ENCODE results near the gene ADRB1. TPM values are rescaled to one million over a fixed set of nuclear protein-coding genes. Genes with fewer than 3 reads are reported as not detected.

The ADRB1 gene
- total and polyA plus RNA-seq, 2 experiments from 2014 or later, result 0.23 to 0.24 TPM

DNA sequence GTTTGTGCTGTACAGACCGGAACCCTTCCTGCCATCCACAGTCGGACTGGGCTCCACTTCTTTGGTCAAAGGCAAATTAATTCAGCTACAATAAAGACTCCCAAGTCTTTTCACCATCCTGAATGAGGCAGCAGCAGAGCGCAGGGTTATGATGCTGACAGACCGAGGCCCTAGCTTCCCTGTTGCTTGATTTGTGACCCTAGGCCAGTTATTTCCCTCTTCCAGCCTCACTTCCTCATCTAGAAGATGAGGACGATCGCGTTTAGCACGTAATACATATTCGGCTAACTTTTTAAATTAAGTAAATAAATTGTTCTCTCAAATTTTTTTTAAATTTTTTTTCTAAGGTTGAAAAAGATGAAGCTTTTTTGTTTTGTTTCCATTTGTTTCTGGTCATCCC lies 18.1 kb downstream of the ADRB1 start:
- Histone ChIP-seq H4K20me1 (replicated peaks; ENCODE audit: insufficient read depth) (no peaks in the 10 kb centered on the region), H3K4me2 (no peak overlapping the region), H3K36me3 (ENCODE audit: insufficient read depth) (no peaks in the 10 kb centered on the region), H3K27me3 (ENCODE audit: insufficient read depth) (no peaks in the 10 kb centered on the region), H3F3A (replicated peaks; ENCODE audit: low read depth) (no peaks in the 10 kb centered on the region), H2AFZ (peak overlapping the region; percentile 44; the same call in 1 of the 2 replicates), H3K4me1 (ENCODE audit: insufficient read depth) (peaks cover 11% of the 10 kb centered on the region; the same call in 1 of the 2 replicates), H3K27ac (ENCODE audit: low read depth) (no peak overlapping the region), H3K9me2 (ENCODE audit: insufficient read depth) (no peaks in the 10 kb centered on the region), H3K79me2 (replicated peaks; ENCODE audit: insufficient read depth) (no peaks in the 10 kb centered on the region), H3K4me3 (no peak overlapping the region)
- DNase-seq (ENCODE audit: low spot score), result no peak
- Mint-ChIP-seq H3K36me3 (ENCODE audit: low read depth) (no peaks in the 10 kb centered on the region), H3K27ac (no peak overlapping the region), H3K4me3 (no peak overlapping the region), H3K9me3 (no peaks in the 10 kb centered on the region), H3K4me1 (peaks cover 15% of the 10 kb centered on the region; the same call in 2 of the 3 replicates), H3K27me3 (ENCODE audit: insufficient read depth, low read depth, poor library complexity) (no peaks in the 10 kb centered on the region)
- TF ChIP-seq EZH2phosphoT487 (IDR thresholded peaks at IDR 0.05; ENCODE audit: unreplicated experiment), result no peak
- TF ChIP-seq POLR2AphosphoS5 (IDR thresholded peaks at IDR 0.05; ENCODE audit: low read depth), result no peak
- TF ChIP-seq, protein P1, sequence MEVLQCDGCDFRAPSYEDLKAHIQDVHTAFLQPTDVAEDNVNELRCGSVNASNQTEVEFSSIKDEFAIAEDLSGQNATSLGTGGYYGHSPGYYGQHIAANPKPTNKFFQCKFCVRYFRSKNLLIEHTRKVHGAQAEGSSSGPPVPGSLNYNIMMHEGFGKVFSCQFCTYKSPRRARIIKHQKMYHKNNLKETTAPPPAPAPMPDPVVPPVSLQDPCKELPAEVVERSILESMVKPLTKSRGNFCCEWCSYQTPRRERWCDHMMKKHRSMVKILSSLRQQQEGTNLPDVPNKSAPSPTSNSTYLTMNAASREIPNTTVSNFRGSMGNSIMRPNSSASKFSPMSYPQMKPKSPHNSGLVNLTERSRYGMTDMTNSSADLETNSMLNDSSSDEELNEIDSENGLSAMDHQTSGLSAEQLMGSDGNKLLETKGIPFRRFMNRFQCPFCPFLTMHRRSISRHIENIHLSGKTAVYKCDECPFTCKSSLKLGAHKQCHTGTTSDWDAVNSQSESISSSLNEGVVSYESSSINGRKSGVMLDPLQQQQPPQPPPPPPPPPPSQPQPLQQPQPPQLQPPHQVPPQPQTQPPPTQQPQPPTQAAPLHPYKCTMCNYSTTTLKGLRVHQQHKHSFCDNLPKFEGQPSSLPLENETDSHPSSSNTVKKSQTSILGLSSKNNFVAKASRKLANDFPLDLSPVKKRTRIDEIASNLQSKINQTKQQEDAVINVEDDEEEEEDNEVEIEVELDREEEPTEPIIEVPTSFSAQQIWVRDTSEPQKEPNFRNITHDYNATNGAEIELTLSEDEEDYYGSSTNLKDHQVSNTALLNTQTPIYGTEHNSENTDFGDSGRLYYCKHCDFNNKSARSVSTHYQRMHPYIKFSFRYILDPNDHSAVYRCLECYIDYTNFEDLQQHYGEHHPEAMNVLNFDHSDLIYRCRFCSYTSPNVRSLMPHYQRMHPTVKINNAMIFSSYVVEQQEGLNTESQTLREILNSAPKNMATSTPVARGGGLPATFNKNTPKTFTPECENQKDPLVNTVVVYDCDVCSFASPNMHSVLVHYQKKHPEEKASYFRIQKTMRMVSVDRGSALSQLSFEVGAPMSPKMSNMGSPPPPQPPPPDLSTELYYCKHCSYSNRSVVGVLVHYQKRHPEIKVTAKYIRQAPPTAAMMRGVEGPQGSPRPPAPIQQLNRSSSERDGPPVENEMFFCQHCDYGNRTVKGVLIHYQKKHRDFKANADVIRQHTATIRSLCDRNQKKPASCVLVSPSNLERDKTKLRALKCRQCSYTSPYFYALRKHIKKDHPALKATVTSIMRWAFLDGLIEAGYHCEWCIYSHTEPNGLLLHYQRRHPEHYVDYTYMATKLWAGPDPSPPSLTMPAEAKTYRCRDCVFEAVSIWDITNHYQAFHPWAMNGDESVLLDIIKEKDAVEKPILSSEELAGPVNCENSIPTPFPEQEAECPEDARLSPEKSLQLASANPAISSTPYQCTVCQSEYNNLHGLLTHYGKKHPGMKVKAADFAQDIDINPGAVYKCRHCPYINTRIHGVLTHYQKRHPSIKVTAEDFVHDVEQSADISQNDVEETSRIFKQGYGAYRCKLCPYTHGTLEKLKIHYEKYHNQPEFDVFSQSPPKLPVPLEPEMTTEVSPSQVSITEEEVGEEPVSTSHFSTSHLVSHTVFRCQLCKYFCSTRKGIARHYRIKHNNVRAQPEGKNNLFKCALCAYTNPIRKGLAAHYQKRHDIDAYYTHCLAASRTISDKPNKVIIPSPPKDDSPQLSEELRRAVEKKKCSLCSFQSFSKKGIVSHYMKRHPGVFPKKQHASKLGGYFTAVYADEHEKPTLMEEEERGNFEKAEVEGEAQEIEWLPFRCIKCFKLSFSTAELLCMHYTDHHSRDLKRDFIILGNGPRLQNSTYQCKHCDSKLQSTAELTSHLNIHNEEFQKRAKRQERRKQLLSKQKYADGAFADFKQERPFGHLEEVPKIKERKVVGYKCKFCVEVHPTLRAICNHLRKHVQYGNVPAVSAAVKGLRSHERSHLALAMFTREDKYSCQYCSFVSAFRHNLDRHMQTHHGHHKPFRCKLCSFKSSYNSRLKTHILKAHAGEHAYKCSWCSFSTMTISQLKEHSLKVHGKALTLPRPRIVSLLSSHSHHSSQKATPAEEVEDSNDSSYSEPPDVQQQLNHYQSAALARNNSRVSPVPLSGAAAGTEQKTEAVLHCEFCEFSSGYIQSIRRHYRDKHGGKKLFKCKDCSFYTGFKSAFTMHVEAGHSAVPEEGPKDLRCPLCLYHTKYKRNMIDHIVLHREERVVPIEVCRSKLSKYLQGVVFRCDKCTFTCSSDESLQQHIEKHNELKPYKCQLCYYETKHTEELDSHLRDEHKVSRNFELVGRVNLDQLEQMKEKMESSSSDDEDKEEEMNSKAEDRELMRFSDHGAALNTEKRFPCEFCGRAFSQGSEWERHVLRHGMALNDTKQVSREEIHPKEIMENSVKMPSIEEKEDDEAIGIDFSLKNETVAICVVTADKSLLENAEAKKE (CRISPR knock-in tag; IDR thresholded peaks at IDR 0.05), result no peak
- ATAC-seq, result no peak

DNA sequence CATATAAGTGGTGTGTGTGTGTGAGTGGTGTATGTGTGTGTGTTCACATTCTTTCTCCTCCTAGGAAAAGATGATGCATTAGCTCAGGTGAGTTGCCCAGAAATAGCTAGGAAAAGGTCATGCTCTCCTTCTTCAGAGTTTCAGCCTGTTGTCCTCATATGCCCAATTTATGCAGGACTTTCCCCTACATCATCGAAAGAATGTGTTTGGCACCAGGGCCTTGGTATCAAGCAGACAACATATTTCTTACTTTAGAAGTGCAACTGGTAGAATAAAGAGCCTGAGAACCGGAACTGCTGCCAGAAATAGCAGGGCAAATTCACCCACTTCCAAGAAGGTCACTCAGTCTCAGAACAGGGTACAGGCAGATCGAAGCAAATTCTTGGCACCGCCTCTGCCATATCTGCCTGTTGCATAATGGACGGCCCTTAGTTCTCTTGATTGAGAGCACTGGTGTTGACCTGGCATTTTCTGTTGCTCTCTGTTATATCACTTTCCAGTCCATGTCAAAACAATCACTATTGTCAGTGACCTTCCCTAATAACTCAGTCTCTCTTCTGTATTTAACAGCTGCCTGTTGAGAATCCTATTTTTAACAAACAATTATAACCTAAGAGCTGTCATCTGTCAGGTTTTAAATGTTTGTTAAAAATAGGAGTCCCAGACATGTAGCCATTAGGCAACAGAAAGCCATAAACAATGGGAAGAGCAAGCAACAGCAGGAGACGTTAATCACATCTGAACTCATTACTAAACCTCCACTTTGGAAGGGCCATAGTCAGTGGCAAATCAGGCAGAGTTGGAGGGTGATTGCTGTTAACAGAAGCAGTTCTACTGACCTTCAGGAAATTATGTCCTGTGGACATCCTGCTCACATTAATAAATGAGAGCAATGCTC lies 20.7 kb downstream of the ADRB1 start:
- Mint-ChIP-seq H3K36me3 (ENCODE audit: low read depth) (no peaks in the 10 kb centered on the region), H3K4me1 (peaks cover 15% of the 10 kb centered on the region; the same call in 2 of the 3 replicates), H3K27me3 (ENCODE audit: insufficient read depth, low read depth, poor library complexity) (no peaks in the 10 kb centered on the region), H3K9me3 (no peaks in the 10 kb centered on the region), H3K27ac (no peak overlapping the region), H3K4me3 (no peak overlapping the region)
- no peaks in the 10 kb centered on the region for H3F3A ChIP-seq (replicated peaks; ENCODE audit: low read depth)
- no peak overlapping the region for H2AFZ ChIP-seq
- no peak overlapping the region for H3K27ac ChIP-seq (ENCODE audit: low read depth)
- H3K36me3 ChIP-seq (ENCODE audit: insufficient read depth), result no peaks in the 10 kb centered on the region
- H3K27me3 ChIP-seq (ENCODE audit: insufficient read depth), result no peaks in the 10 kb centered on the region
- DNase-seq (ENCODE audit: low spot score) (no peak), ATAC-seq (no peak)
- H3K9me2 ChIP-seq (ENCODE audit: insufficient read depth), result no peaks in the 10 kb centered on the region
- no peaks in the 10 kb centered on the region for H4K20me1 ChIP-seq (replicated peaks; ENCODE audit: insufficient read depth)
- TF ChIP-seq CREB1 (CRISPR knock-in tag; IDR thresholded peaks at IDR 0.05; ENCODE audit: low read depth) (no peak), NANOG (IDR thresholded peaks at IDR 0.05; ENCODE audit: borderline replicate concordance) (no peak), ZNF114 (CRISPR knock-in tag; IDR thresholded peaks at IDR 0.05) (no peak), STAT1 (IDR thresholded peaks at IDR 0.05; ENCODE audit: unreplicated experiment) (no peak), POLR2AphosphoS5 (IDR thresholded peaks at IDR 0.05; ENCODE audit: low read depth) (no peak)
- peaks cover 11% of the 10 kb centered on the region; the same call in 1 of the 2 replicates for H3K4me1 ChIP-seq (ENCODE audit: insufficient read depth)
- H3K79me2 ChIP-seq (replicated peaks; ENCODE audit: insufficient read depth), result no peaks in the 10 kb centered on the region
- H3K4me2 ChIP-seq, result no peak overlapping the region
- H3K4me3 ChIP-seq, result no peak overlapping the region
